NCI-H2227 treated with DMSO at 0.1 percent for 48 hours (cell line): ENCODE results near the gene NDRG3.

Experiments
- DNase-seq: peaks from one replicate; lab custom pipeline; 2025; lab: John Stamatoyannopoulos, UW

NDRG3 gene

GRCh38 chr20:36606158-36607066, 139.5 kb downstream of the NDRG3 start:
- DNase-seq = no peak

DNA sequence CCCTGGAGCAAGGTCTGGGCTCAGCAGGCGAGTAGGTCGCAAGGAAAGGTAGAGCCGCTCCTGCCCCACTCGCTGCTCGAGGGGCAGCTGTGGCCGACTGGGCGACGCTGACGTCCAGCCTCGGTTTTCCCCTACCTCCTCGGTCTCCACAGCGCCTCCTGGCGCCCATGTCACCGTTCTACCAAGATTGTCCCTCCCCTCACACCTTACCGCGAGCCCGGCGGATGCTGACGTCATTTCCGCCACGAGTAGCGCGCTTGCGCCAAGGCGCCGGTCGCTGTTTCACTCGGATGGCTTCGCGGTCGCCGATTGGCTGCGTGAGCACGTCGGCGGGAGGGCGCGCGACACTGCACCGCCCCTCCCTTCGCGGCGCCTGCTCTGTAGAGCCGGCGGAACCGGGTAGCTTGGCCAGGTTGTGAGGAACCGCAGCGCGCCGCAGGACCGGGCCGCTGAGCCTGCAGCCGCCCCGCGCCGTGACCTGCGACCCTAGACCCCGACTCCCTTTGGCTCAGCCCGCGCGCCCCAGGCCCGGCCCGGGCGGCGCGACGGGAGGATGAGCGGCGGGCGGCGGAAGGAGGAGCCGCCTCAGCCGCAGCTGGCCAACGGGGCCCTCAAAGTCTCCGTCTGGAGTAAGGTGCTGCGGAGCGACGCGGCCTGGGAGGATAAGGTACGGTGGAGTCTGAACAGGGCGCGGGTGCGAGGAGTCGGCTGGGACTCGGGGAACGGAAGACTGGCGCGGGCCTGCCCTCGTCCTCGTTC, 140.3 kb downstream of the NDRG3 start, which contains the start of gene RAB5IF:
Gene RAB5IF, plus strand, starts transcription at position 381 of the 759 bp plus-strand sequence. Its CDS starts 173 bp downstream, at position 554.
- DNase-seq = peak; percentile 98

GRCh38 chr20:36604952-36605398, 140.9 kb downstream of the NDRG3 start:
- DNase-seq = no peak
